Pons (tissue), 1 donor: ENCODE results near the gene SLC13A3.

ENCODE experiments used
- DNase-seq: peaks from one replicate; pipeline ENCODE4 v3.0.0-alpha.2; 2016; ENCODE audit warnings: low spot score

The SLC13A3 gene

DNA sequence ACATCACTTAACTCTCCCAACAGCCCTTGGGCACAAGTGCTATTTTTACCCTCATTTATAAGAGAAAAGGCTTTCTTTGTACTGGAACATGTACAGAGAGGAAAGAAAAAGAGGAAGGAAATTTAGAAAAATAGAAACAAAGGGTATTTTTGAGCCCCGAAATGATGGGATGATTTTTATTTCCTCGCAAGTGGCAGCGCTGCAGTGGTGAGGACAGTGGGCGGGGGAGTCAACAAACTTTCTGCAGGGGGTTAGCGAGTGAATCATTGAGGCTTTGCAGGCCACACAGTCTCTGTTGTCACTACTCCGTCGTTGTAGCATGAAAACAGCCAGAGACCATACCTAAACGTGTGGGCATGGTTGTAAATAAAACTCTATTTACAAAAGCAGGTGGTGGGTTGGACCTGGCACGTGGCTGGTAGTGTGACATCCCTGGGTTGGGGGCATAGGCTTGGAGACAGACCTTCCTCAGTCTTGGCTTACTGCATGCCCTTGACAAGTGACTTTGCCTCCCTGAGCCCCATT lies 75.3 kb downstream of the SLC13A3 start:
- DNase-seq, result no peak

DNA sequence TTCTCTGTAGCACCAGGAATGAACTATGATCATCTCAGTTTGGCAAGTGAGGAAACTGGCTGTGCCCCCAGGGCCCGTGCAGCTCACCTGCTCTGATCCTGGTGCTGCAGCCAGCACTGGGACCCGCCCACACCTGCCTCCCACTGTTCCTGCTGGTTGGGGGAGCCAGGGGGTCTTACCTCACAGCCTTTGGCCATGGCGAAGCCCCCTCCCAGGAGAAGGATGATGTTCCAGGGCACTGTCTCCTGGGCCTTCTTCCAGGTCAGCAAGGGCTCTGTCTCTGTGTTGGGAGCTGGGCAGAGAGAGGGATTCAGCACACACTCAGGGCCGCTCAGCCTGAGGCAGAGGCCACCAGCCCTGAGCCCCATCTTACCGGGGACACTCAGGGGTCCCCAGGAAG lies 75.9 kb downstream of the SLC13A3 start:
- DNase-seq, result no peak

DNA sequence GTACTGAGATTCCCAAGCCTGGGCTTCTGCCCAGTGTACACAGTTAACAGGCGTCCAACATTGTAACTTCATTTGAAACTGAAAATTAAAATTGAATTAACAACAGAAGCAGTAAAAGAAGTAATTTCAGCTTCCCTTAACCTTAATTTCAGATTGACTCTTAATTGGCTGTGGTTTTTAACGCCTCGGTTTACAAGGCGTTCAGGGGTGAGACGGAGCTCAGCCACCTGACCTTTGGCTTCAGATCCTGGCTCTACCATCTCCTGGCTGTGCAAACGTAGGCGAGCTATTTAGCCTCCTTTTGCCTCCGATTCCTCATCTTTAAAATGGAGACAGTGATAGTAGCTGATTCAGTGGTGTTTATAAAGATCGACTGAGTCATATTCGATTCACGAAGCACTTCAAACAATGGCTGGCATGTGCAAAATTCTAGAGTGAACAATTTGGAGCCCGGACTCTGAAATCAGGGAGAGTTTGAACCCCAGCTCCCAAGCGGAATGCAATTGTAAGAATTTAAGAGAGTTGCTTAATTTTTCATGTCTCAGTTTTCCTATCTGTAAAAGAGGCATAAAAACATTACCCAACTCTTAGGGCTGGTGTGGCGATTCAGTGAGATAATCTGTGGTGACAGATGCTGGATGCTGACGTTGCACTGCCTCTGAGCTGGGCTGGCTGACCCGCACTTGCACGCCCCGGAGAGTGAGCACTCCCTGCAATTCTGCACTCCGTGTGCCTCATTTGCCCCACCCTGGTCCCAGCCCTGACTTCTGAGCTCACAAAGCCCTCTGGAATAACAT lies 77.3 kb downstream of the SLC13A3 start:
- DNase-seq, result no peak

DNA sequence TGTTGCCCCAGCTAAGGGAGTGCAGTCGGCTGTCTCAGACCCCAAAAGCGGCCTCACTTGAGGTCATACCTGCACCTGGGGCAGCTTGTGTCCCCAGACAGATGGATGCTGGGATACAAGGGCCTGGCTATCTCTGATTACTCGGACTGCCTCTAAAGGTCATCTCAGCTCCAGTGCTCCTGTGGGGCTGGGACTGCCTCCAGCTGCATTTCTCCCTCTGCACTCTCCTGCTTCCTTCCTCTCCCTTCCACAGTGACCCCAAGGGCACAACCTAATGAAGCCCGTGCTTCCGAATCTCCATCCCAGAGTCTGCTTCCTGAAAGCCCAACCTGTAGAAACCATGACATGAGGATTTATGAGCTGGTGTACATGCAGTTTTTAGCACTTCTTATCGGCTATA lies 78.0 kb downstream of the SLC13A3 start:
- no peak for DNase-seq

DNA sequence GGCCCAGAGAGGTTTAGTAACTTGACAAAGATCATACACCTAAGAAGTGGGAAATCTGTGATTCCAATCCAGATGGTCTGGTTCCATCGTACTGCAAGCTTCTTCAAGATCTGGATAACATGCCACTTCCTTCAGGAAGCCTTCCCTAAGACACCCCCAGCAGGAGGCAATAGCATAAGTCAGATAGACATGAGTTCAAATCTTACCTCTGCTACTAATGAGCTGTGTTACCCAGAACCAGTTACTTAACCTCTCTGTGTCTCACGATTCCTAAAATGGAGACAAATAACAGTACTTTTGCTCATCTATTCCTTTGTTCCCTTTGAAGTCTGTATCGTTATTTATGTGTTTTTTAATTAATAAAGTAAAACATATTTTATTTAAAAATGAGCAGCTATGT lies 78.5 kb downstream of the SLC13A3 start:
- DNase-seq, result no peak

DNA sequence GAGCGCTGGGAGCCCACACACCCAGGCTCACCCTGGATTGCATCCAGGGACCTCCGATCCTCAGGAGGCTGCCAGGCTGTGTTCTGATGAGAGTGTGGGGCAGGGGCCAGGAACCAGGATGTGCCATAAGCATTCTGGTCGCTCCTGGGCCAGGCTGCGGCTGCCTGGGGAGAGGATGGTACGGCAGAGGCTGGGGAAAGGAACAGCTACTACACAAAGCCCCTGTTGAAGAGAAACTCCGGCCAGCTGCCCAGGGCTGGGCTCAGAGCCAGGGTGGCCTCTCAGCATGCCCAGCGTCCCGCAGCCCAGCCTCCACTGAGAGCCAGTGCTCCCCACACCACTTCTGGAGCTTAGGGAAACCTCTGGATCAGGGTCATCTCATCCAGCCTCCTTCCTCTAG lies 79.1 kb downstream of the SLC13A3 start:
- DNase-seq, result peak; percentile 97

DNA sequence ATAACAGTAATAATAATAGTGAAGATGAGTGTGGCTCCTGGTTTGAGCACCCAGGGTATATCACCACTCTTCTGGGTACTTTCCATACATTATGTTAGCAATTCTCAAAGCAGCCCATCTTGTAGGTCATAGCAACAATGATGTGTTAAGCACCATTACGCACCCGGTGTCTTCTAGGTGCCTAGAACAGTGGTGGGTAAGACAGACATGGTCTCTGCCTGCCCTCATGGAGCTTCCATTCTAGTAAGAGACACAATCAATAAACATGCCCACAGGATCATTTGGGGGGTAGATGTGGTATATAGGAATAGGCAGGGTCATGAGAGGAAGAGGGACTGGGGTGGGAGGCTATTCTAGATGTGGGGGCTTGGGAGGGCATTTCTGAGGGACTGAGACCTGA lies 79.8 kb downstream of the SLC13A3 start:
- no peak for DNase-seq

DNA sequence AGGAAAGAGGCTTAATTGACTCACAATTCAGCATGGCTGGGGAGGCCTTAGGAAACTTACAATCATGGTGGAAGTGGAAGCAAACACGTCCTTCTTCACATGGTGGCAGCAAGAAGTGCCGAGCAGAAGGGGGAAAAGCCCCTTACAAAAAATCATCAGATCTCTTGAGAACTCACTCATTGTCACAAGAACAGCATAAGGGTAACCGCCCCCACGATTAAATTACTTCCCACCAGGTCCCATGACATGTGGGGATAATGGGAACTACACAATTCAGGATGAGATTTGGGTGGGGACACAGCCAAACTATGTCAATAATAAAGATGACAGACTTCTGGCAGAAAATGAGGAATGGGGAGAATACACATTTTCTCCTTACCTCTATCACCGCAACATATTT lies 80.3 kb downstream of the SLC13A3 start:
- DNase-seq, result no peak

DNA sequence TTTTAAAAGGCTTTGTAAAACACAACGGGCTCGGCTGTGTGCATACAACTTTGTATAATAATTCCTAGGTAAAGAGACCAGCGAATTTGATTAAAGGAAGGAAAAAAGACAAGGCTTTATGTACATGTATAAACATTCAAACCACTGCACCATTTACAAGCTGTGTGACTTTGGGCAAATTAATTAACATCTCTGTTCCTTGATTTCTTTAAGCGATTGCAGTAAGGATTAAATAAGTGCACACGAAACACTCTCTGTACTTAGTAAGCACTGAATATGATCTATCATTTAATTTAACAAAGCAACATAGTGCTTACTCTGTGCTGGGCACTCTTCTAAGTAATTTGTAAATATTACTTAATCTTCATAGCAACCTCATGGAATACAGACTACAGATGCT lies 81.3 kb downstream of the SLC13A3 start:
- DNase-seq, result no peak

DNA sequence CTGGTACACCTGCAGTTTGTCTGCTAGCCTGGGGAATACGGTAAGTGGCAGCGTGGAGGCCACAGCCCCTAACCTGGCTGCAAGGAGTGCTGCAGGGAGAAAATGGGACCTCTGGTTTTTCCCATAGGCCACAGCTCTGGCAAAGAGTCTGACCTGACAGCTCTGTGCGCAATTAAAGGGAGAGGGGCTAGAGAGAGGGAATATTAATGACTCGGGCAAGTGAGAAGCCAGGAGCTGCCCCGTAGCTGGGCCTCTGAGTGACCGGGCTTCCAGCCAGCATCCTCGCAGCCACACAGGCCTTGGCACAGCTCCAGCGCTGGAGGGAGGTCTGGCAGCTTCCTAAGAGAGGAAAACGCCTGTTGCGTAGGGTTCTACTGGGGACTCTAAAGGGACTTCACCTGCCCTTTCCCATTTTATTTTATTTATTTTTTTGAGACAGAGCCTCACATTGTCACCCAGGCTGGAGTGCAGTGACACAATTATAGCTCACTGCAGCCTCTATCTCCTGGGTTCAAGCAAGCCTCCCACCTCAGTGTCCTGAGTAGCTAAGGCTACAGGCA lies 82.6 kb downstream of the SLC13A3 start:
- peak; percentile 97 for DNase-seq

DNA sequence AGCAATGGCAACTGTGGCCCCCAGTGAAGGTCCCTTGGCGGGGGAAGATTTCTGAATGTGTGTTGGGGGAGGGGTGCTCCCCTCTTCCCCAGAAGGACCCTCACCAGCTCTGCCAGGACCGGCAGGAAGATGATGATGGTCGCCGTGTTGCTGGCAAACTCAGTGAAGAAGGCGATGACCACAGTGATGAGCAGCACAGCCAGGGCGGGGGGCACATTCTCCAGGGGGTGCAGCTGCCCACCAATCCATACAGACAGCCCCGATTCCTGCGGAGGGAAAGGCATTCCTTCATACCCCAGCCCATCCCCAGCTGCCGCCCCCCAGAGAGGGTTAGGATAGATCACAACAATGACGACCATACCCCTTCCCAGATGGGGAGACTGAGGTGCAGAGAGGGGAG lies 85.1 kb downstream of the SLC13A3 start:
- DNase-seq, result no peak

DNA sequence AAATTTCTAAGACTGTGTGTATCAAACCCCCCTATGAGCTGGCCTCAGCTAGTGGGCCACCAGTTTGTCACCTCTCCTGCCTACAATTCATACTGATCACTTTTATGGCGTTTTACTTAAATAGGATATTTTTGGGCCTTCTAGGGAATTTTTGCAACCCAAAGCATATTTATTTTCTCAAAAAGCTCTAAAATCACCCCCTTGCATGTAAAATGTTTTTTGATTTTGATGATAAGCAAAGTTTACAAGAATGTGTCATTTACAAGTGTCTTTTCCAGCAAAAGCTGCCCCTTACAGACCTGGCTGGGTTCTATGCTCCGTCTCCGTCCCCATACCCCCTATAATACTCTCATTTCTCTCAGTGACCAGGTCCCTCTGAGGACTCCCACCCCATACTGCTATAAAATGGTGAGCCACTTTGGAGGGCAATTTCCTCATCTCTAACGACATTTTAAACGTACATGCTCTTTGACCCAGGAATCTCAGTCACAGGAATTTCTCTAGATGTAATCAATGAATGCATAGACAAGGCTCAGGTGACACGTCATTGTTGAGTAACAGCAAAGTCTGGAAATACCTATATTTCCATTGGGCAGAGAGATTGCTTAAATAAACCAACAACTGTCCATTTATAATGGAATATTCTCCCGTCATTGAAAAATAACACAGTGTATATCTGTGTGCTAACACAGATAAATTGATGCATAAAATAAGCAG lies 86.9 kb downstream of the SLC13A3 start:
- no peak for DNase-seq

DNA sequence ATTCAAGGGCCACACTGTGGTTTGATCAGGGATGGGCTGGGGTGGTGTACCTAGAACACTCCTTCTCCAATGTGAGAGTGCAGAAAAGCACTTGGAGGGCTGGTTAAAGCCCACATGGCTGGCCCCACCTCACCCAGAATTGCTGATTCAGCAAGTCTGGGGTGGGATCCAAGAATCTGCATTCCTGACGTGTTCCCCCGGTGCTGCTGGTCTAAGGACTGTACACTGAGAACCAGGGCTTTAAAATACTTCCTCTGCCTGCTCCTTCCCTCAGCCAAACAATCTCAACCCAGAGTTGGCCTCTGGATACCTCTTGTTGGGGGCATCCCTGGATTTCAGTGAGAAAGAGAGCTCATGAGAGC lies 87.4 kb downstream of the SLC13A3 start:
- no peak for DNase-seq

DNA sequence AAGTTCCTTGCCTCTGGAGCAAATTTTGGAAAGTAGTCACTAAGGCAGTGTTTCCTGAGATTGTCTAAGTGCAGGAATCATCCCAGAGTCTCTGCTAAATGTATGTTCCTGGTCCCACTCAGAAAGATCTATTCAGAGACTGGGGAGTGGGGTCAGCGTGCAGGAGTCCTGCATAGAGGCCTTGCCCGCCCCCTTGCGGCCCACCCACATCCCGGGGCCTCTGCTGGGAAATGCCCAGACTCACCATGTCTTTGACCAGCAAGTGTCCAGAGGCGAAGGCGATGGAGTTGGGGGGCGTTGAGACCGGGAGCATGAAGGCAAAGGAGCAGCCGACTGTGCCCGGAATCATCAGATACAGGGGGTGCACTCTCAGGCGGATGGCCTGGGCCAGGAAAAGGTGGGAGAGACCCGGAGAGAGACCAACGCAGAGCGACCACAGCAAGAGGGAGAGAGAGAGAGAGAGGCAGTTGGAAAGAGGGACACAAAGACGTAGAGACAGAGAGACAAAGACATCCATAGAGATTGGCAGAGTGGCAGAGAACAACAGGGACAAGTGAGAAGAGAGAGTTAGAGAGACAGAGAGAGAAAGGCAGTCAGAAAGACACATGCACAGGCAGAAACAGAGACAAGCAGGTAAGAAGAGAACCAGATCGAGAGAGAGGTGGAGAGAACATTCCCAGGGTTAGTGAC lies 87.9 kb downstream of the SLC13A3 start:
- peak; percentile 90 for DNase-seq

DNA sequence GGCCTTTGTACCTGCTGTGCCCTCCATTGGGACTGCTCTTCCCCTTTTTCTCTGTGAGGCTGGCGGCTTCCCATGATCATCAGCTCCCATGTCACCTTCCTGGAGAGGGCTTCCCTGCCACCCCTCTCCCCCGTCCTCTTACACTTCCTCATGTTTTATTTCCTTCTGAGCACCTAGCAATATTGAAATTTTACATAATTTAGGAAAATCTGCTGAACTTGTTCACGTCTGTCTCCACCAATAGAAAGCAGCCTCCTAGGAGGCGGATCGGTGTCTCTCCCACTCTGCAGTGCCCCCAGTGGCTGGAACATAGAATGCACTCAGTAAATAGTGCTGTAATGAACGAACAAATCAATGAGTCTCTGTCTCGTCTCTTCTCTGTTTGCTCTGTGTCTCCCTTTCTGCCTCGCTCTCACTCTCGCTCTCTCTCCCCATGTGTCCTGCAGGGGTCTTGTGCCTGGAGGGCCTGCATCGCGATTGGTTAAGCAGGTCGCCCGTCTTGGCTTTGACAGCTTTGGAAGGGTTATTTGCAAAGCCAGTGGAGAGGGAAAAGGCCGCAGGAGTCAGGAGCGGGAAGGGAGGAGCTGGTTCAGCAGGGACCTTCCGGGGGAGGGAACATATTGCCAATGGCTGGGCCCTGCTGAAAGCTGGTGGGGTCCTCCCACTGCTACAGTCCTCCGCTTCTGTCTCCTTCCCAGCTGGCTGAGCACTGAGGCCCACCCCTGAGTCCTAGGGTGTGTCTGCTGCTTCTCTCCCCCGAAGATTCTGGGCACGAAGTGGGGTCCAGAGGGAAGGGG lies 88.7 kb downstream of the SLC13A3 start:
- peak; percentile 95 for DNase-seq

DNA sequence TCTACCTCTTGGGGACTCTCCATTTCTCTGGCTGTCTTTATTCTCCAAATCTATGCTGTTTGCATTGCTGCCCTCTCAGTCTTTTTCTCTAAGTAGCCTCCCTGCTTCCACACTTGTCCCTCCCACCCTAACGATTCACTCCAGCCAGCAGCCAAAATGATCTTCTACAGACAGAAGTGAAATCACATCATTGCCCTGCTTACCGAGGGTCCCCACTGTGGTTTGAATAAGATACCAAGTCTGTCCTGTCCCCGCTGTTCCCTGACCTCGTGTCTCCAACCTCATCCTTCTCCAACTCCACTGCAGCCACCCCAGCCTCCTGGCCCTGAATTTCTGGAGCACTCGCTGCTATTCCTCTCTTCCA lies 89.3 kb downstream of the SLC13A3 start:
- no peak for DNase-seq

DNA sequence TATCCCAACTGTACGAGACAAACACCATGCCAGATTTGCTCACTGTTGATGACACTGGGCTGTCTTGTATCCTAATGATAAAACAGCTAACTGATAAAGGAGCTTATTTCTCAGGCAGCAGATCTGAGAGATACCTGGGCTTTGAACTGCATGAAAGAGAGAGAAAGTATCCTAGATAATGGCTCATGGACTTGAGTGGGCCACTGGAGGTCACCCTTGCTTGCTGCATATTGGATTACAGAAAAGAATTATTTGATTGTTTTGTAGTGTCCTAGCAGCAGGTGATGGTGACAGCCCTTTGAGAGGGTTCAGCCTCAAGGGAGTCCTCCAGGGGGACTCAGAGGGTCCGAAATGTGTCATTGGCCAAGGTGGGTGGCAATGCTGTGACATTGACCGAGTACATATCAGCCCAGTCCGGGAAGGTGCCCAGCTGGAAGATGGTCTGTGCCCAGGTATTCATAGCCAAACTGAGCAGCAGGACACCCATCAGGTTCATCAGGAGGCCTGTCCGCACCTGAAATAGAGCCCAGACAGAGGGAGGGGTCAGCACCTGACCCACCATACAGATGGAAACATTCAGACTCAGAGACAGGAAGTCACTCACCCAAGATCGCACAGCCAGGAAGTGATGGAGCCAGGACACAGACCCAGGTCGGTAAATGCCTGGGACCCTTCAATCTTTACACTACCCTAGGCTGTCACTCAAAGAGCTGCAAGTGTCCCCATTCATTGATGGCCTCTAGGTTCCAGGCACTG lies 91.4 kb downstream of the SLC13A3 start:
- DNase-seq, result peak; percentile 84

DNA sequence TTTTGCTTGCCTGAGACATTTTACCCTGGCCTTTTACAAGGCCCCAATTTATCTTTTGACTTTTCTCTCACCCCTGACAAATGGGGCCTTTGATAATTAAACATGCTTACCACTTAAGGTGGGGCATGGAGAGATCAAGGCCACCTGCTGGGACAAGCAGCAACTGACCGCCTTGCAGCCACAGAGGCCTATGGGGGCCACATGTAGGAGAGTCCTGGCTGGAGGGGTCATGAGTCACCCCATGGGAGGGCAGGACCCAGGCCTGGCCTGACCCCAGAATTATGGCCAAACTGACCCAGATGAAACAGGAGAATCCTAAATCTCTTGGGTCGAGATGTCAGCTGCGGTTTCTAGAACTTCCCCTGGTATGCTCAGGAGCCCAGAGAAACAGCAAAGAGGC lies 92.3 kb downstream of the SLC13A3 start:
- DNase-seq, result no peak

DNA sequence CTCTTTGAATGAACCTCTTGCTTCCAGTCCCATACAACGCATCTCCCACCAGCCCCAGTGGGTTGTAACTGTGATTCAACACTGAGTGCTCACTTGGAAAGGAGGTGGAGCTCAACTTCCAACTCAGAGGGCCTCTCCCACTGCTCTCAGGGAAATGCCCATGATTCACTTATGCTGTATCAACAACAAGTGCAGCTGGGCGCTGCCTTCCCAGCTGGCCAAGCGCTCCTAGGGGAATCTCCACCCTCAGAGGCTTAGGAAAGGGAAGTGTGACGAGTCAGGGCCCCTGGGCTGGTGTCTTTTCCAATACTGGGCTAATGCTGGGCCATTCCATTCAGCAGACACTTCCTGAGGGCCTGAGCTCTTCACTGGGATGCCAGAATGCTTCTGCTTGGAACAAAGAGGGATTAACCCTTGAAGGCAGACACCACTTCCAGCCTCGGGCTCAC lies 92.7 kb downstream of the SLC13A3 start:
- DNase-seq, result no peak

DNA sequence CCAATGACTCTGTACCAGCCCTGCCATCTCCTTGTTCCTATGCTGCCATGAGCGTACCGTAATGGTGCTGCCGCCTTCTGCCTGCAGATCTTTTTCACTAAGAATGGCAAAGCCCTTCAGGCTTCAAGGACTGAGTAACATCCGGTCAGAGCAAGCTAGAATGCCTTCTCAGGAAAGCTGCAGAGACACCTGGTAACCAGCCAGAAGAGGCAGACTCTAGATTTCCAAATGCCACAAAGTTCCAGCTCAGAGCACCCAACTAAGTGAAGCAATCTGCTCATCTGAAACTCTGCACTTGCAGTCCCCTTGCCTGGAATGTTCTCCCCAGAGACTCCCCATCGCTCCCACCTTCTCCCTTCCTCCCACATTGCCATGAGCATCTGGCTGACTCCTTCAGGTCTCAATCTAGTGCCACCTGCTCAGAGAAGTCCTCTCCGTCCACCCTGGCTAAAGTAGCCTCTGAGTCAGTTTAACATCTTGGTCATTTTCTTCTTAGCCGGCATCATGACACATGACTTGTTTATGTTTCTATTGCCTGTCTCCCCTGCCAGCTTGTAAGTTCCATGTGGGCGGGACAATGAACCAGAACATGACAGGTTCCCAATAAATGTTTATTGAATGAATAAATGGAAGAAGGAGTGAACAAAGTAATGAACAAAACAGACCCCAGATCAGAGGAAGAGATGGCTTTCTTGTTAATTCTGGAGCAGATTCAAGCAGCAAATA lies 93.9 kb downstream of the SLC13A3 start:
- DNase-seq, result no peak
